Stimulated activated CD8-positive, alpha-beta memory T cell treated with anti-CD3 and anti-CD28 coated beads, Interleukin-4, amount 100 ng/mL, for 4 hours (primary cell): Measurements from ENCODE around the gene BST1.
"Not testable (repeated sequence)": the region's sequence is repeated elsewhere in the genome, so short reads cannot be mapped to it uniquely, and the experiment has no call there.

ENCODE experiments used
- DNase-seq, 2 donors: peaks; one replicate each; pipeline ENCODE4 v3.0.0-alpha.2; 2020; ENCODE audit warnings: low read depth in 2 of 2, low spot score in 1 of 2

The BST1 gene

GRCh38 chr4:15707363-15707715 lies 4.5 kb downstream of the BST1 start:
- no peak for DNase-seq

GRCh38 chr4:15711762-15712161 lies 8.9 kb downstream of the BST1 start:
- no peak for DNase-seq

- DNase-seq: no peak
Measured at GRCh38 chr4:15712214-15712613, 9.3 kb downstream of the BST1 start.

- no peak for DNase-seq
Measured at GRCh38 chr4:15714141-15714540, 11.3 kb downstream of the BST1 start.

- no peak for DNase-seq
Measured at GRCh38 chr4:15714646-15715435, 12.0 kb downstream of the BST1 start.

- DNase-seq: no peak
Measured at GRCh38 chr4:15716115-15716514, 13.2 kb downstream of the BST1 start.

- DNase-seq: no peak
Measured at GRCh38 chr4:15717086-15717485, 14.2 kb downstream of the BST1 start.

GRCh38 chr4:15717657-15718416 lies 15.0 kb downstream of the BST1 start:
- no peak for DNase-seq

- no peak for DNase-seq
Measured at GRCh38 chr4:15718465-15718864, 15.6 kb downstream of the BST1 start.

- no peak for DNase-seq
Measured at GRCh38 chr4:15718959-15719358, 16.1 kb downstream of the BST1 start.

- no peak for DNase-seq
Measured at GRCh38 chr4:15719506-15719905, 16.6 kb downstream of the BST1 start.

GRCh38 chr4:15720851-15721250 lies 18.0 kb downstream of the BST1 start:
- DNase-seq: no peak

GRCh38 chr4:15725608-15726007 lies 22.7 kb downstream of the BST1 start:
- no peak for DNase-seq

- DNase-seq: peak in 1 of 2 donors; percentile 4
Measured at GRCh38 chr4:15729910-15730533, 27.2 kb downstream of the BST1 start.

GRCh38 chr4:15733061-15733460 lies 30.2 kb downstream of the BST1 start:
- not testable (repeated sequence) for DNase-seq

GRCh38 chr4:15735536-15735935 lies 32.7 kb downstream of the BST1 start:
- no peak for DNase-seq

- no peak for DNase-seq
Measured at GRCh38 chr4:15736514-15737050, 33.7 kb downstream of the BST1 start.

GRCh38 chr4:15737255-15737654 lies 34.4 kb downstream of the BST1 start:
- DNase-seq: no peak

- DNase-seq: no peak
Measured at GRCh38 chr4:15738877-15739276, 36.0 kb downstream of the BST1 start.

GRCh38 chr4:15740764-15741404 lies 38.0 kb downstream of the BST1 start:
- no peak for DNase-seq

- DNase-seq: no peak
Measured at GRCh38 chr4:15742083-15742582, 39.3 kb downstream of the BST1 start.
